GM03348 (cell line): ENCODE data around the gene EREG.

Experiments used
- DNase-seq: peaks from one replicate; pipeline ENCODE4 v3.0.0; 2012; ENCODE audit warnings: low spot score

Gene EREG

GRCh38 chr4:74344031-74344430, 20.9 kb upstream of the EREG start:
- no peak for DNase-seq

- no peak for DNase-seq
These were observed 11.1 kb upstream of the EREG start for GRCh38 chr4:74353858-74354257.

GRCh38 chr4:74357965-74358364, 7.0 kb upstream of the EREG start:
- DNase-seq, result no peak

DNA sequence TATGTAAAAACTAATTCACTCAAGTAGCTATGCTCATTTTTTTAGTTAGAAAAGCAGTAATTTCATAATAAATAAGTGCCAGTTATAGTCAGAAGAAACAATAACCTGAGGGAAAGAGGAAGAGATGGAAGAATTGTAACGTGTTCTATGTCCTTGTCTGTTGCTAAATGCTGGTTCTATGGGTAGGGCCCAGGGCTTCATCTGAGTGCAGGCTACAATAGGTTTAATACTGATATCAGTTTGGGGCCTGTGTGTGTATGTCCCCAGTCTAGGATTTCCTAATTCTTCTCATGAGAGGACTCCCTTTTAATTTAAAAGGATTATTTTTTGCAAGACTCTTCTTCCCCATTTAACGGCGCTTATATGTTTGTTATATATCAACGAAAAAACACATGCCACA, 3.3 kb upstream of the EREG start:
- DNase-seq, result no peak

- no peak for DNase-seq
These were observed 2.6 kb upstream of the EREG start for GRCh38 chr4:74362347-74362746.

- DNase-seq, result no peak
These were observed 691 bp upstream of the EREG start for GRCh38 chr4:74364256-74364651.

DNA sequence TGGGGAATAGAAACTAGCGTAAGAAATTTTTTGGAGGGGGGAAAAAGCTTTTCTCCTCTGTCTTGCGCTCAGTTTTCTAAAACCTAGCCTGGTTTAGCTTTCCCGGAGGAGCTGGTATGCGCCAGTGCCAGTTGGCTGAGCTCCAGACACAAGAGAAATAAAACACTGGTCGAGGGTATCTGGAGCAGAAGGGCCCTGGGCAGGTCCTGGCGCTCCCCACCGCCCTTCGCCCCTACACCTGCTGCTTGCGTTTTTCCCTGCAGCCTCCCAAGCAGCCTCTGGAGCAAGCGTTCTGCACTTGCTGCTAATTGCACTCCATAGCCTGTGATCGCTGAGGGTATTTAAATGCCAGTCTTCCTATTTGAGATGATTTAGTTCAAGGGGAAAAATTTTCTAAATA, 816 bp downstream of the EREG start:
- DNase-seq, result no peak

DNA sequence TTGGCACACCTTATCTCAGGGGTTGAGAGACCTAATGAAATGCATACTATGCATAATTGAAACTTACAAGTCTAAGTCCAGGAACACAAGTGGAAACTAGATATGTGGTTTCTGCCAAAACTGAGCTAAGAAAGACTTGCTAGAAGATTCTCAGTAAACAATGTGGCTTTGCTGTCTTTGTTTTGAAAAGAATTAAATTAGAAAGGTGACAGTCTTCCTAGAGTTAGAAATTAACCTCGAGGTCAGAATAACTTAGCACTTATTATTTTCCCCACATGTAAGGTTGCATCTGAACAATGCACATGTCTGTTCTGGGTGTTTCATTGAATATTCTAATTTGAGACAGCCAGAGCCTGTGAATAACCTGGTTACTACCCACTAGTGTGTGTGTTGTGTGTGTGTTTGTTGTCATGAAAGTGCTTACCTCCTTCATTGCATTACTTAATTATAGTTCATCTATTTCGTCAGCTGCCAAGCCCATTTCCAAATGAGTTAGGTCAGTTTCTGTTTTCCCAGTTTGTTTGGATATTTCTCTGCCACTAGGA, 1.5 kb downstream of the EREG start:
- no peak for DNase-seq

DNA sequence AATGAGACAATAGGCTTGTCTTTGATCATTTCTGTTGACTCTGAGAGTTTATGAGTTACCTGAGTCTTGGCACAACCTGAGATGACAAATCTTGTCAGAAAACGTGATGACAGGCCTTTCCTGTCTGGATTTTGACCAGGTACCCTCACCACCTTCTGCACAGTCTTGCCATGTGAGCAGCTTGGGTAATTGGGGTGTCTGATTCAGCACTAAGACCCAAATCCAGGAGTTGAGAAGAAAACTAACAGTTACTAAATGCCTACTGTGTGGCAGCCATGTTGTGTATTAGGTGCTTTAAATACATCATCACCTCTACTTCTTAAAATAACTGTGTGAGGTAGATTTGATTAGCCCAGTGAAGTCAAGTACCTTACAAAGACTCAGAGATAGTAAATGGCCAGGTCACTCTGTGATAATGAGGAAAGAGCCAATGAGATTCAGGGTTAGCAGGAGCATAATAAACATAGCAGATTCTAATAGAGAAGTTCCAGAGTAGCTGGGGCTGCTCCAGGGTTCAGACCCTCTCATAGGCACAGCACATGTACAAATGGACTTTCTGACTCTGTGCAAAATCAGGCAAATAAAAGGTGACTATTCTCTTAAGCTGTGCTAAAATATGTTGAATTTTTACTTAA, 2.8 kb downstream of the EREG start:
- no peak for DNase-seq

- DNase-seq, result no peak
These were observed 3.7 kb downstream of the EREG start for GRCh38 chr4:74368596-74368995.

DNA sequence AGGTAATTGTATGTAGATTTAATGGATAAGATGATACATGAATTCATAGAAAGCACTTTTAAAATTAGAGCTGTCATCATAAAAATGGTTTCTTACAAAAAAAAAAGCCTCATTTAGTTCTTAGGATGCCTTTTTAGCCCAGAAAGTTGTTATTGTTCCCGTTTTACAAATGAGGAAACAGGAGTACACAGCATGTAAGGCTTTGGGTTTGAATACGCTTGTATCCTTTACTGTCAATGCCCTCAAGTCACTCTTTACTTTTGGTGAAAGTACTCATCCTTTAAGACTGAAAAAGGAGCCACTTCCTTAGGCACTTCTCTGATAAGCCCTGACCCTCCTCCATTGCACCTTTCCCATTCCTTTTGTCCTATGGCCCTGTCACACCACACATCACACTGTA, 4.9 kb downstream of the EREG start:
- no peak for DNase-seq

DNA sequence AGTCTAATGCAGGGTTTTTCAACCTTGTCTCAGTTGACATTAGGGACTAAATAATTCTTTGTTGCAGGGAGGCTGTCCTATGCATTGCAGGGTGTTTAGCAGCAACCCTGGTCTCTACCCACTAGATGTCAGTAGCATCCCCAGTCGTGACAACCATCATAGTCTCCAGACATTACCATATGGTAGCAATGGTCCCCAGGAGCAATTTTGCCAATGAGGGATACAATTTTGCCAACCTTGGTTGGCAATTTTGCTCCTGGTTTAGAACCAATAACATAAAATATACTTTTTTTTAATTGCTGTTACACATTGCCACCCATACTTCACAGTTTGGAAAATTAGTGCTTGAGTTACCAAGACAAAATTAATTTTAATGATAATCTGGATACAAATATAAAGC, 6.0 kb downstream of the EREG start:
- peak; percentile 53 for DNase-seq

- DNase-seq, result no peak
These were observed 9.2 kb downstream of the EREG start for GRCh38 chr4:74374128-74374527.

GRCh38 chr4:74374561-74375327, 9.8 kb downstream of the EREG start:
- DNase-seq, result peak; percentile 75

GRCh38 chr4:74375824-74376426, 11.0 kb downstream of the EREG start:
- DNase-seq, result no peak

- peak; percentile 71 for DNase-seq
These were observed 12.0 kb downstream of the EREG start for GRCh38 chr4:74376888-74377483.

GRCh38 chr4:74377714-74378113, 12.8 kb downstream of the EREG start:
- no peak for DNase-seq

DNA sequence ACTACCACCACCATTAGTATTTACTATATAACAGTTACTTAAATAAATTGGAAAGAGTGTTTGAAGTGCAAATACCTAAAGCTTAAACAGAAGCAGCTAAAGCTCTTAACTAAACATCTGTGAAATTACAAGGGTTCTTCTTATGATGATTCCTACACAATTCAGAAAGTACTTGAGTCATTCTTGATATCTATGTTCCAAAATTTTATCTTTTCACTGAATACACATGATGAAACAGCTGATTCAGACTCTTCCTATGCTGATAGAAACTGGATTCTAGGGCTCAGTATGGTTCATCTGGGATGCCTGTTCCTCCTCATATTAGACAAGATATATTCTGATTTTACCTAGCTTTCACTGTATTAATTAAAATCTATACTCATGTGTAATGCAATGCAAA, 13.6 kb downstream of the EREG start:
- no peak for DNase-seq

- DNase-seq, result no peak
These were observed 15.0 kb downstream of the EREG start for GRCh38 chr4:74379912-74380311.

DNA sequence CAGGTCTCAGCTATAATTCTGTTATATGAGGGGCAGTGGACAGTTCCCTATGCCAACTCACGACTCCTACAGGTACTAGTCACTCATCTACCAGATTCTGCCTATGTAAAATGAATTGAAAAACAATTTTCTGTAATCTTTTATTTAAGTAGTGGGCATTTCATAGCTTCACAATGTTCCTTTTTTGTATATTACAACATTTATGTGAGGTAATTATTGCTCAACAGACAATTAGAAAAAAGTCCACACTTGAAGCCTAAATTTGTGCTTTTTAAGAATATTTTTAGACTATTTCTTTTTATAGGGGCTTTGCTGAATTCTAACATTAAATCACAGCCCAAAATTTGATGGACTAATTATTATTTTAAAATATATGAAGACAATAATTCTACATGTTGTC, 20.4 kb downstream of the EREG start:
- no peak for DNase-seq

GRCh38 chr4:74386159-74386558, 21.2 kb downstream of the EREG start:
- no peak for DNase-seq

DNA sequence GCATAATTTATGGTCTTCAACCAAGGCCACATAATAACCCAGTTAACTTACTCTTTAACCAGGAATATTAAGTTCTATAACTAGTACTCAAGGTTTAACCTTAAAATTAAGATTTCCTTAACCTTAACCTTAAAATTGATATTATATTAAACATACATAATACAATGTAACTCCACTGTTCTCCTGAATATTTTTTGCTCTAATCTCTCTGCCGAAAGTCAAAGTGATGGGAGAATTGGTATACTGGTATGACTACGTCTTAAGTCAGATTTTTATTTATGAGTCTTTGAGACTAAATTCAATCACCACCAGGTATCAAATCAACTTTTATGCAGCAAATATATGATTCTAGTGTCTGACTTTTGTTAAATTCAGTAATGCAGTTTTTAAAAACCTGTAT, 22.8 kb downstream of the EREG start:
- DNase-seq, result no peak

- DNase-seq, result no peak
These were observed 24.5 kb downstream of the EREG start for GRCh38 chr4:74389494-74389893.
